GM23338 (cell line): ENCODE measurements around the gene GJA4.

Source experiments
- CREB1 ChIP-seq: fragments of 250-450 bp; sonication (Bioruptor Pico); IDR thresholded peaks from 2 replicates; pipeline ENCODE4 v1.5.0; 2020; ENCODE audit warnings: low read depth, mild to moderate bottlenecking, moderate library complexity
- EZH2 ChIP-seq: fragments of 200-600 bp; sonication (generic); IDR thresholded peaks from one replicate; pipeline ENCODE4 v1.8.0; 2017; ENCODE audit warnings: antibody characterized with exemption, mild to moderate bottlenecking, low read depth; ENCODE audit not compliant: unreplicated experiment
- EZH2phosphoT487 ChIP-seq: fragments of 200-600 bp; sonication (generic); IDR thresholded peaks from one replicate; pipeline ENCODE4 v1.8.1; 2018; ENCODE audit warnings: antibody characterized with exemption; ENCODE audit not compliant: unreplicated experiment
- JUNB ChIP-seq: IDR thresholded peaks from one replicate; pipeline ENCODE4 v1.6.1; 2016; ENCODE audit warnings: antibody characterized with exemption; ENCODE audit not compliant: unreplicated experiment
- ZNF114 ChIP-seq: fragments of 250-450 bp; sonication (Bioruptor Pico); IDR thresholded peaks from 2 replicates; pipeline ENCODE4 v1.5.0; 2020; ENCODE audit warnings: mild to moderate bottlenecking, moderate library complexity
- TF ChIP-seq, protein P1 (sequence below), 2 experiments: fragments of 200-600 bp in 1 of 2; sonication (generic) in 1 of 2; conservative IDR thresholded peaks; 2 replicates each; pipeline versions ENCODE4 v1.5.1 to v1.6.1; 2016 to 2017; ENCODE audit warnings: antibody characterized with exemption in 2 of 2, low read depth in 2 of 2, mild to moderate bottlenecking in 2 of 2, moderate library complexity in 1 of 2
- TF ChIP-seq, protein P2 (sequence below): IDR thresholded peaks from one replicate; pipeline ENCODE4 v1.6.1; 2018; ENCODE audit warnings: antibody characterized with exemption; ENCODE audit not compliant: unreplicated experiment

DNA sequence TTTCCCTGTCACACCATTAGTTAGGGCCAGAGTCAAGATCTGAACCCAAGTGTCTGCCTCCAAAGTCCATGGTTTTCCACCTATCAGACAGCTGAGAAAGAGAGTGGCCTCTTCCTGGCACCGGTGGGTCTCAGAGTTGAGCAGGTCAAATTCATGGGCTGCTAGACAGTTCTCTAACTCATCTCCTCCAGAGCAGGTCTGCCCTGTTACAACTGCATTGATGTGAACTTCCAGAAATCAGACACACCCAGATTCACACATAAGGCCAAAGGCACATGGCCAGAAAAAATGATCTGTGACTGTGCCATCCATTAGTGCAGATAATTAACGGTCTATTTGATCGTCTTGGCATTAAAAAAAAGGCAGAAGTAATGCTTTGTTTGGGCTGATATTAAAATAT, 49.3 kb downstream of the GJA4 start:
- TF ChIP-seq, protein P1, sequence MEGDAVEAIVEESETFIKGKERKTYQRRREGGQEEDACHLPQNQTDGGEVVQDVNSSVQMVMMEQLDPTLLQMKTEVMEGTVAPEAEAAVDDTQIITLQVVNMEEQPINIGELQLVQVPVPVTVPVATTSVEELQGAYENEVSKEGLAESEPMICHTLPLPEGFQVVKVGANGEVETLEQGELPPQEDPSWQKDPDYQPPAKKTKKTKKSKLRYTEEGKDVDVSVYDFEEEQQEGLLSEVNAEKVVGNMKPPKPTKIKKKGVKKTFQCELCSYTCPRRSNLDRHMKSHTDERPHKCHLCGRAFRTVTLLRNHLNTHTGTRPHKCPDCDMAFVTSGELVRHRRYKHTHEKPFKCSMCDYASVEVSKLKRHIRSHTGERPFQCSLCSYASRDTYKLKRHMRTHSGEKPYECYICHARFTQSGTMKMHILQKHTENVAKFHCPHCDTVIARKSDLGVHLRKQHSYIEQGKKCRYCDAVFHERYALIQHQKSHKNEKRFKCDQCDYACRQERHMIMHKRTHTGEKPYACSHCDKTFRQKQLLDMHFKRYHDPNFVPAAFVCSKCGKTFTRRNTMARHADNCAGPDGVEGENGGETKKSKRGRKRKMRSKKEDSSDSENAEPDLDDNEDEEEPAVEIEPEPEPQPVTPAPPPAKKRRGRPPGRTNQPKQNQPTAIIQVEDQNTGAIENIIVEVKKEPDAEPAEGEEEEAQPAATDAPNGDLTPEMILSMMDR (conservative IDR thresholded peaks at IDR 0.05; ENCODE audit: low read depth in 2 of 2): no peak
- TF ChIP-seq EZH2phosphoT487 (no peak), EZH2 (no peak), CREB1 (CRISPR knock-in tag) (no peak), ZNF114 (no peak), JUNB (no peak)
- TF ChIP-seq, protein P2, sequence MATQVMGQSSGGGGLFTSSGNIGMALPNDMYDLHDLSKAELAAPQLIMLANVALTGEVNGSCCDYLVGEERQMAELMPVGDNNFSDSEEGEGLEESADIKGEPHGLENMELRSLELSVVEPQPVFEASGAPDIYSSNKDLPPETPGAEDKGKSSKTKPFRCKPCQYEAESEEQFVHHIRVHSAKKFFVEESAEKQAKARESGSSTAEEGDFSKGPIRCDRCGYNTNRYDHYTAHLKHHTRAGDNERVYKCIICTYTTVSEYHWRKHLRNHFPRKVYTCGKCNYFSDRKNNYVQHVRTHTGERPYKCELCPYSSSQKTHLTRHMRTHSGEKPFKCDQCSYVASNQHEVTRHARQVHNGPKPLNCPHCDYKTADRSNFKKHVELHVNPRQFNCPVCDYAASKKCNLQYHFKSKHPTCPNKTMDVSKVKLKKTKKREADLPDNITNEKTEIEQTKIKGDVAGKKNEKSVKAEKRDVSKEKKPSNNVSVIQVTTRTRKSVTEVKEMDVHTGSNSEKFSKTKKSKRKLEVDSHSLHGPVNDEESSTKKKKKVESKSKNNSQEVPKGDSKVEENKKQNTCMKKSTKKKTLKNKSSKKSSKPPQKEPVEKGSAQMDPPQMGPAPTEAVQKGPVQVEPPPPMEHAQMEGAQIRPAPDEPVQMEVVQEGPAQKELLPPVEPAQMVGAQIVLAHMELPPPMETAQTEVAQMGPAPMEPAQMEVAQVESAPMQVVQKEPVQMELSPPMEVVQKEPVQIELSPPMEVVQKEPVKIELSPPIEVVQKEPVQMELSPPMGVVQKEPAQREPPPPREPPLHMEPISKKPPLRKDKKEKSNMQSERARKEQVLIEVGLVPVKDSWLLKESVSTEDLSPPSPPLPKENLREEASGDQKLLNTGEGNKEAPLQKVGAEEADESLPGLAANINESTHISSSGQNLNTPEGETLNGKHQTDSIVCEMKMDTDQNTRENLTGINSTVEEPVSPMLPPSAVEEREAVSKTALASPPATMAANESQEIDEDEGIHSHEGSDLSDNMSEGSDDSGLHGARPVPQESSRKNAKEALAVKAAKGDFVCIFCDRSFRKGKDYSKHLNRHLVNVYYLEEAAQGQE: no peak
